ENCODE results near the gene IFIT1B.
"Not testable (repeated sequence)": the region's sequence is repeated elsewhere in the genome, so short reads cannot be mapped to it uniquely, and the experiment has no call there.

The IFIT1B gene

DNA sequence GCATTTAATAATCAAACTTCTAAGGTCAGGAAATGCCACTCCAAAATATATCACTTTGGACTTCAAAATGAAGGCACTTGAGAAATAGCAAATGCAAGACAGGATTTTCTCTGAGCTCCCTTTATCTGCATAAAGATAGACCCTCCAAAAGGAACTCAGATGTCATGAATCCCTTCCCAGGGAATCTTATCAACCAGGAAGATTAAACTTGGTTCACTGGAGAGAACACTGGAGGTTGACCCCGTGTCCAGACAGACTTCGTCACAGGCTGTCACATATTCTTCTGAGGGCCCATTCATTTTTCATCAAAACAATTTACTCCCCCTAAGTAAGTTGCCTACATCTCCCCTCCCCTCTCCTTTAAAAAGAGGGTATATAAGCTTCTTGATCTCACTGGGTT lies 28.9 kb upstream of the IFIT1B start:
- no peak overlapping the region for H3K4me3 ChIP-seq (ENCODE audit: low read depth, low read length)
- TF ChIP-seq, protein P1, sequence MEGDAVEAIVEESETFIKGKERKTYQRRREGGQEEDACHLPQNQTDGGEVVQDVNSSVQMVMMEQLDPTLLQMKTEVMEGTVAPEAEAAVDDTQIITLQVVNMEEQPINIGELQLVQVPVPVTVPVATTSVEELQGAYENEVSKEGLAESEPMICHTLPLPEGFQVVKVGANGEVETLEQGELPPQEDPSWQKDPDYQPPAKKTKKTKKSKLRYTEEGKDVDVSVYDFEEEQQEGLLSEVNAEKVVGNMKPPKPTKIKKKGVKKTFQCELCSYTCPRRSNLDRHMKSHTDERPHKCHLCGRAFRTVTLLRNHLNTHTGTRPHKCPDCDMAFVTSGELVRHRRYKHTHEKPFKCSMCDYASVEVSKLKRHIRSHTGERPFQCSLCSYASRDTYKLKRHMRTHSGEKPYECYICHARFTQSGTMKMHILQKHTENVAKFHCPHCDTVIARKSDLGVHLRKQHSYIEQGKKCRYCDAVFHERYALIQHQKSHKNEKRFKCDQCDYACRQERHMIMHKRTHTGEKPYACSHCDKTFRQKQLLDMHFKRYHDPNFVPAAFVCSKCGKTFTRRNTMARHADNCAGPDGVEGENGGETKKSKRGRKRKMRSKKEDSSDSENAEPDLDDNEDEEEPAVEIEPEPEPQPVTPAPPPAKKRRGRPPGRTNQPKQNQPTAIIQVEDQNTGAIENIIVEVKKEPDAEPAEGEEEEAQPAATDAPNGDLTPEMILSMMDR (IDR thresholded peaks at IDR 0.05; ENCODE audit: low read depth, low read length, missing control alignments) = no peak

DNA sequence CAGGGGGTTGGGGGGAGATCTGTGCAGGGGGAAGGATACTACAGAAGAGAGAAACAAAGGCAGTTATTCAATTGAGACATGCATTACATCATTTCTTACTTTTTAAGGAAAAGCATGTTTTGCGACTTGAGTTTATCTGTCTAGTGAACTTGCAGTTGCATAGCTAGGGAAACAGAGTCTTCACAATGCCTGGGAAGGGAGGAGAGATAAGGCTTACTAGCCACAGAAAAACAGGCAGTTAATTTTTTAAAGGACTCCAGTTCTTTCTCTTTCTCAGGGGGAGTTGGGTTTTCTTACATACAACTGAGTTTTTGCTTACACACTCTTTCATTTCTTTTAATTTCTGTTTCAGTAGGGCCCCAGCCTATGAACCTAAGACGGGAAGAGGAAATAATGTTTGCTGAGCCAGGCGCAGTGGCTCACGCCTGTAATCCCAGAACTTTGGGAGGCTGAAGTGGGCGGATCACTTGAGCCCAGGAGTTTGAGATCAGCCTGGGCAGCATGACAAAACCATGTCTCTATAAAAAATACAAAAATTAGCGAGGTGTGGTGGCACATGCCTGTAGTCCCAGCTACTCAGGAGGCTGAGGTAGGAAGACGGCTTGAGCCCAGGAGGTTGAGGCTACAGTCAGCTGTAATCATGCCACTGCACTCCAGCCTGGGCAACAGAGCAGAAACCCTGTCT lies 27.1 kb upstream of the IFIT1B start:
- not testable (repeated sequence) for DNase-seq (ENCODE audit: low read depth)
- H3K4me3 ChIP-seq (ENCODE audit: low read depth, low read length) = peak overlapping the region; percentile 15; the same call in 1 of the 2 replicates

More for the DNA sequence above, 28.9 kb upstream of the IFIT1B start:
- DNase-seq (ENCODE audit: low read depth) = no peak

DNA sequence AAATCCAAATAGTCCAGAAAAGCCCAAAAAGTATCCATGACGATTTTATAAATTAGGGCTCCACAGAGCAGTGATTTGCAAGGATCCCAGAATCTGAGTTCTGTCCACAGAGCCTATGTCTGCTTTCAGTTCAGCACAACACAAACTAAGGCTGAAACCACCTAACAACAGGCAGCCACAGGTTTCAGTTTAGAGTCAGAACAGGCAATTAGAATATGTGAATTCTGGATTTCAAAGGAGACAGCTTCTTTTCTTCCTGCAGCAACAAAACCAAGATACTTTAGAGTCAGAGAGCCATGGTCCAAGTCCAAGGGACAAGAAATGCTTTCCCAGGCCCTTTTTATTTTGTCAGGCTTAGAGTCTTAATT lies 26.5 kb upstream of the IFIT1B start:
- no peak overlapping the region; the same call in 1 of the 2 replicates for H3K4me3 ChIP-seq (ENCODE audit: low read depth, low read length)

DNA sequence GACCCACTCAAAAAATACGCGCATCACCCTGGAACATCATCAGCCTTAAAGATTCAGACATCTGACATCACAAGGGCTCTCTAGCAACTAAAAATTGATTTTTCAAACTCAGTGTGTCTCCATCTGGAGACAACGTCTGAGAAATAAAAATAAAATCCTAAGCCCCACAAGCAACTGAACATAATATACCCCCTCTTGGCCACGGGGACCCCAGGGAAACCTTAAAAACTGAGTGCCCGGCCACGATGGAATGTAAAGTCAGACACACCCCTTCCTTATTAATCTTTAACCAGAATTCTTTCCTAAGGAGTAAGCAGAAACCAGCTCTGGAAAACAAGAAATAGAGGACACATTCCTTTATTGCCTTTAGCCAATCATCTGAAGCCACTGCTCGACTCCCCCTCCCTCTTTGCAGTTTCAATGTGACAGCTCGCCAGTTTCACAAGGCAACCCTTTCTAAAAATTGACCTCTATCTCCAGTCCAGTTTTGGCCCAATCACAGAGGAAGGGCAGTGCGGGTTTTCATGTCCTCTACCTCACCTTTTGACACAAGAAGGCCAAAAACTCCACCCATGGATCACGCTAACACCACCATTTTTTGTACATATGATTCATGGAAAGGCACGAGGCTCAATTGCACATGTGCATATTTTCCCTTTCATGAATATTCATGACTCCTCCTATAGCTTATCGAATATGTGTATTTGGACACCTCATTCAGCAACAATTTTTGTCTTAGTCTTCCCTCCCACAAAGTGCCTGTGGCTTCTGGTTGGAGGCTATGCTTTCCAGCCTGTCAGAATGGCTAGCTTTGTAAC lies 25.9 kb upstream of the IFIT1B start:
- TF ChIP-seq, protein P1 (IDR thresholded peaks at IDR 0.05; ENCODE audit: low read depth, low read length, missing control alignments) = no peak
- DNase-seq (ENCODE audit: low read depth) = no peak
- no peak overlapping the region; the same call in 1 of the 2 replicates for H3K4me3 ChIP-seq (ENCODE audit: low read depth, low read length)

More for the DNA sequence above, 26.5 kb upstream of the IFIT1B start:
- TF ChIP-seq, protein P1 (IDR thresholded peaks at IDR 0.05; ENCODE audit: low read depth, low read length, missing control alignments) = no peak
- no peak for DNase-seq (ENCODE audit: low read depth)

DNA sequence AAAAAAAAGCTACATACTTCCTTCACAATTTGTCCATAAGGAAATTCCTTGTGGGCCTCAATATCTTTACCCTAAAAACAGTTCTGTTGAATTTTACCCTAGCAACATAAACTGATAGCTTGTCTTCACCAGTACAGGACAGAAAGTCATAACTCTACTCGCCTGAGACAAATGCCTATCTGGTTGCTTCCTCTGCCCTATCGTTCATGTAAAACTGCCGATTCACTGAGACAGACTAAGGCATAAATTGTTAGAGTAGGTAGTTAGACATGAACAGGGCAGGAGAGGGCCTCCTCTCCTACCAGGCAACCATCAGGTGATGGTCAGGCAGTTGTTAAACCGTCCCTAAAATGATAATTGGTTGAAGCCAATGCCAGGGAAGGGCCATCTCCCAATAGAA lies 25.1 kb upstream of the IFIT1B start:
- H3K4me3 ChIP-seq (ENCODE audit: low read depth, low read length) = no peak overlapping the region
- DNase-seq (ENCODE audit: low read depth) = no peak
- TF ChIP-seq, protein P1 (IDR thresholded peaks at IDR 0.05; ENCODE audit: low read depth, low read length, missing control alignments) = no peak

DNA sequence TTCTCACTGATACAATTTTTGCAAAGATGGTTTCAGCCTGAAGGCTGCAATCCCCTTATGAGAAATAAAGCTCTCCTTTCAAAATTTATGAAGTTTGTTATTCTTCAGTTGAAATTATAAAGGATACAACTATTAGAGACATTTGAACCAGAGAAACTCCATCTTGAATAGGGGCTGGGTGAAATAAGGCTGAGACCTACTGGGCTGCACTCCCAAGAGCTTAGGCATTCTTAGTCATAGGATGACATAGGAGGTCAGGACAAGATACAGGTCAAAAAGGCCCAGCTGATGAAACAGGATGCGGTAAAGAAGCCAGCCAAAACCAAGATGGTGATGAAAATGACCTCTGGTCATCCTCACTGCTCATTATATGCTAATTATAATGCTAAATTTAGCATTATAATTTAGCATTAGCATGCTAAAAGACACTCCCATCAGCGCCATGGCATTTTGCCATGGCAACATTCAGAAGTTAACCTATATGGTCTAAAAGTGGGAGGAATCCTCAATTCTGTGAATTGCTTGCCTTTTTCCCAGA lies 22.4 kb upstream of the IFIT1B start:
- TF ChIP-seq, protein P1 (IDR thresholded peaks at IDR 0.05; ENCODE audit: low read depth, low read length, missing control alignments) = no peak
- H3K4me3 ChIP-seq (ENCODE audit: low read depth, low read length) = no peak overlapping the region

DNA sequence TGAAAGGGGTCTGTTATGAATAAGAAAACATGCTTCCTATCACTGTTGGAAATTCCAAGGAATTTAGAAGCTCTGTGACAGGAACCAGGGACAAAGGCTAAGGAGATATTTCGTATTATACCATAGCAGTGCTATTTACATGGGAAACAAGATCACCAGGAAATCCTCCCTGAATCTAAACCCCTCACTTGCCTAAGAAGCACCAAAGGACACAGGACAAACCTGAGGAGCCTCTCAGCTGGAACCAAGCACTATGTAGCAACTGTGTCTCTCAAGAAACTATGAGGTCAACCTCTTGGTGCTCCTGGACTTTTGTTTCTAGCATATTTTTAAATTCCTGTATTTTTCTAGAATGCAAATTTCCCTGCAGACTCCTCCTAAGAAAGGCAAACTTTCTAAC lies 20.8 kb upstream of the IFIT1B start:
- no peak overlapping the region for H3K4me3 ChIP-seq (ENCODE audit: low read depth, low read length)
- DNase-seq (ENCODE audit: low read depth) = no peak
- TF ChIP-seq, protein P1 (IDR thresholded peaks at IDR 0.05; ENCODE audit: low read depth, low read length, missing control alignments) = no peak

More for the DNA sequence above, 22.4 kb upstream of the IFIT1B start:
- no peak for DNase-seq (ENCODE audit: low read depth)
